HepG2 (cell line): Measurements from ENCODE around the gene ARL16. TPM values are rescaled to one million over a fixed set of nuclear protein-coding genes. Genes with fewer than 3 reads are reported as not detected.

Experiments used
- BRCA1 ChIP-seq: sonication (generic); formaldehyde crosslinking; IDR thresholded peaks from 2 replicates; pipeline ENCODE4 v1.4.0; 2020; ENCODE audit warnings: missing genetic modification reagents
- HCFC1 ChIP-seq: fragments of 150-350 bp; IDR thresholded peaks from 2 replicates; pipeline ENCODE4 v1.6.1; 2014; ENCODE audit warnings: low read depth, low read length
- ISL2 ChIP-seq: sonication (generic); formaldehyde crosslinking; IDR thresholded peaks from 2 replicates; pipeline ENCODE4 v1.5.0; 2020; ENCODE audit warnings: missing genetic modification reagents
- NFKB2 ChIP-seq: sonication (generic); formaldehyde crosslinking; IDR thresholded peaks from 2 replicates; pipeline ENCODE4 v1.4.0; 2020; ENCODE audit warnings: missing genetic modification reagents, borderline replicate concordance
- NFRKB ChIP-seq: fragments of 450-650 bp; IDR thresholded peaks from 2 replicates; pipeline ENCODE4 v1.6.1; 2017
- PHF5A ChIP-seq: IDR thresholded peaks from one replicate; pipeline ENCODE4 v1.6.1; 2018; ENCODE audit warnings: low read depth, missing genetic modification reagents; ENCODE audit not compliant: unreplicated experiment
- RELA ChIP-seq: sonication (generic); formaldehyde crosslinking; IDR thresholded peaks from 2 replicates; pipeline ENCODE4 v1.4.0; 2020; ENCODE audit warnings: missing genetic modification reagents
- ZMYM2 ChIP-seq: sonication (generic); formaldehyde crosslinking; IDR thresholded peaks from 2 replicates; pipeline ENCODE4 v1.8.0; 2022; ENCODE audit warnings: mild to moderate bottlenecking, missing genetic modification reagents
- ZNF205 ChIP-seq: IDR thresholded peaks from 2 replicates; pipeline ENCODE4 v1.6.1; 2018; ENCODE audit warnings: missing biosample characterization, missing genetic modification reagents
- ZNF224 ChIP-seq: sonication (generic); formaldehyde crosslinking; IDR thresholded peaks from 2 replicates; pipeline ENCODE4 v1.5.0; 2020; ENCODE audit warnings: mild to moderate bottlenecking, missing genetic modification reagents
- ZNF256 ChIP-seq: sonication (generic); formaldehyde crosslinking; conservative IDR thresholded peaks from 2 replicates; pipeline ENCODE4 v1.4.0; 2020; ENCODE audit warnings: missing genetic modification reagents
- ZNF292 ChIP-seq: sonication (generic); formaldehyde crosslinking; IDR thresholded peaks from 2 replicates; pipeline ENCODE4 v1.8.1; 2022; ENCODE audit warnings: mild to moderate bottlenecking, low read depth, missing genetic modification reagents, borderline replicate concordance
- ZNF383 ChIP-seq: sonication (generic); formaldehyde crosslinking; IDR thresholded peaks from 2 replicates; pipeline ENCODE4 v1.4.0; 2020; ENCODE audit warnings: missing genetic modification reagents, mild to moderate bottlenecking, borderline replicate concordance
- ZNF775 ChIP-seq: sonication (generic); formaldehyde crosslinking; IDR thresholded peaks from 2 replicates; pipeline ENCODE4 v1.4.0; 2020; ENCODE audit warnings: missing genetic modification reagents, mild to moderate bottlenecking, moderate library complexity, borderline replicate concordance
- ZNF777 ChIP-seq: sonication (generic); formaldehyde crosslinking; IDR thresholded peaks from 2 replicates; pipeline ENCODE4 v1.4.0; 2020; ENCODE audit warnings: missing genetic modification reagents
- ZNF782 ChIP-seq: sonication (generic); formaldehyde crosslinking; IDR thresholded peaks from 2 replicates; pipeline ENCODE4 v1.4.0; 2020; ENCODE audit warnings: missing genetic modification reagents, mild to moderate bottlenecking, borderline replicate concordance
- ZNF841 ChIP-seq: sonication (generic); formaldehyde crosslinking; IDR thresholded peaks from 2 replicates; pipeline ENCODE4 v1.8.1; 2023; ENCODE audit warnings: missing genetic modification reagents, borderline replicate concordance
- polyA plus RNA-seq, 8 experiments: library from polyadenylated mRNA; depleted of rRNA in 3 of 8; stranded (reverse) in 7 of 8; unstranded in 1 of 8; fragments of >200 nt; fragmentation: Illumina TruSeq in 4 of 8; extraction: Trizol in 4 of 8; gene quantifications; 2 replicates each; pipeline versions ENCODE4 v1.2.1 to v1.2.3, GENCODE V29; 2011 to 2016; ENCODE audit warnings: low read depth in 4 of 8, missing spikeins in 1 of 8, mixed read lengths in 1 of 8; ENCODE audit not compliant: insufficient read depth in 1 of 8
- total RNA-seq, 5 experiments: library from RNA; depleted of rRNA; stranded (reverse); fragments of >200 nt; fragmentation: Illumina TruSeq; extraction: Trizol; gene quantifications; 2 replicates each; pipeline ENCODE4 v1.2.3, GENCODE V29; 2016; ENCODE audit warnings: low read depth in 1 of 5
- TF ChIP-seq, protein P1 (sequence below), 2 experiments: sonication (generic) in 1 of 2; formaldehyde crosslinking in 1 of 2; IDR thresholded peaks; 2 replicates each; pipeline versions ENCODE4 v1.5.1 to v1.6.1; 2011 to 2020; ENCODE audit warnings: borderline replicate concordance in 1 of 2, low read depth in 1 of 2, low read length in 1 of 2, mild to moderate bottlenecking in 1 of 2, missing genetic modification reagents in 1 of 2, moderate library complexity in 1 of 2
- TF ChIP-seq, protein P2 (sequence below): IDR thresholded peaks from 2 replicates; pipeline ENCODE4 v1.6.1; 2016; ENCODE audit warnings: mild to moderate bottlenecking, missing biosample characterization, missing genetic modification reagents
- TF ChIP-seq, protein P3 (sequence below): sonication (generic); formaldehyde crosslinking; IDR thresholded peaks from 2 replicates; pipeline ENCODE4 v1.8.0; 2022; ENCODE audit warnings: missing genetic modification reagents, mild to moderate bottlenecking, inconsistent platforms, borderline replicate concordance
- TF ChIP-seq, protein P4 (sequence below): sonication (generic); formaldehyde crosslinking; IDR thresholded peaks from 2 replicates; pipeline ENCODE4 v1.4.0; 2020; ENCODE audit warnings: missing genetic modification reagents, mild to moderate bottlenecking, borderline replicate concordance

Gene ARL16
- total and polyA plus RNA-seq, 2 of the 13 experiments (the other 11 are each of a cell fraction or from before 2014, with no cell fraction given), result 20.8 to 30.8 TPM

DNA sequence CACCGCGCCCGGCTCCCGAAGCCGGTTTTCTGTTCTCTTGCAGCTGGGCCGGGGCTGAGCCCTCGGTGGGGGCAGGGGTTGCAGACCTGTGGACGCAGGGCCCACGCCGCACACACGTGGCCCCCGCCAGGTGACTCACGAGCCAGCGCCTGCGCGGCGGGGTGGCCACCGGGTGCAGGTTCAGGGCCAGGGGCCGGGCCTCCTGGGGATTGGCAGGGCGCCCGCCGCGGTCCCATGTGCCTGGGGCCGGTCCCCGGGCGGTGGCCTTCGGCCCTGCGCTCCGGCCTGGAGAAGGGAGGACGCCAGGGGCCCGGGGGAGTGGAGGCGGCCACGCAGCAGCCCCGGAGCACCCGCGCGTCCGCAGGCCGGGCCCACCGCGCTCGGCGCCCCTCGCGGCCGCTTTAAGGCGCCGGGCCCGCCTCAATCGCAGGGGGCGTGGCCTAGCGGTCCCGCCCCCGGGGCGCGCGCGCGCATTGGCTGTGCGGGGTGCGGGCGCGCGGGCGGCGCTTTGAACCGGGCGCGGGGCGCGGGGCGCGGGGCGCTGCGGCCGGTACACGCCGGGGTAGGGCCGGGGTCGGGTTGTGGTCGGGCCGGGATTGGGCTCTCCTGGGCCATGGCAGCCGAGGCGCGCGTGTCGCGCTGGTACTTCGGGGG lies 28.3 kb upstream of the ARL16 start, which contains the start of gene SLC25A10 (continued):
- TF ChIP-seq, protein P1, sequence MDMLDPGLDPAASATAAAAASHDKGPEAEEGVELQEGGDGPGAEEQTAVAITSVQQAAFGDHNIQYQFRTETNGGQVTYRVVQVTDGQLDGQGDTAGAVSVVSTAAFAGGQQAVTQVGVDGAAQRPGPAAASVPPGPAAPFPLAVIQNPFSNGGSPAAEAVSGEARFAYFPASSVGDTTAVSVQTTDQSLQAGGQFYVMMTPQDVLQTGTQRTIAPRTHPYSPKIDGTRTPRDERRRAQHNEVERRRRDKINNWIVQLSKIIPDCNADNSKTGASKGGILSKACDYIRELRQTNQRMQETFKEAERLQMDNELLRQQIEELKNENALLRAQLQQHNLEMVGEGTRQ (IDR thresholded peaks at IDR 0.05; ENCODE audit: low read depth, low read length), result peak; percentile 77
- TF ChIP-seq, protein P1 (CRISPR knock-in tag; IDR thresholded peaks at IDR 0.05; ENCODE audit: borderline replicate concordance), result peak; percentile 50; the same call in 1 of the 2 replicates
- TF ChIP-seq ZNF205 (CRISPR knock-in tag) (peak; percentile 93), RELA (CRISPR knock-in tag) (0 out of 2 replicates have a peak, but pooled peaks have one; percentile 84), NFKB2 (CRISPR knock-in tag) (peak; percentile 100), PHF5A (CRISPR knock-in tag) (no peak), ZNF383 (CRISPR knock-in tag) (no peak), ZMYM2 (CRISPR knock-in tag) (no peak), ZNF841 (CRISPR knock-in tag) (peak; percentile 97), ZNF782 (CRISPR knock-in tag) (peak; percentile 94), ZNF777 (CRISPR knock-in tag) (peak; percentile 78), ZNF292 (CRISPR knock-in tag) (peak; percentile 46; the same call in 1 of the 2 replicates), ISL2 (CRISPR knock-in tag) (peak; percentile 74; the same call in 1 of the 2 replicates), NFRKB (no peak), ZNF224 (peak; percentile 95), HCFC1 (no peak), BRCA1 (CRISPR knock-in tag) (peak; percentile 94), ZNF256 (CRISPR knock-in tag) (peak; percentile 97), ZNF775 (CRISPR knock-in tag) (peak; percentile 70; the same call in 1 of the 2 replicates)
- TF ChIP-seq, protein P2, sequence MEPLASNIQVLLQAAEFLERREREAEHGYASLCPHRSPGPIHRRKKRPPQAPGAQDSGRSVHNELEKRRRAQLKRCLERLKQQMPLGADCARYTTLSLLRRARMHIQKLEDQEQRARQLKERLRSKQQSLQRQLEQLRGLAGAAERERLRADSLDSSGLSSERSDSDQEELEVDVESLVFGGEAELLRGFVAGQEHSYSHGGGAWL (CRISPR knock-in tag), result peak; percentile 99
- TF ChIP-seq, protein P3, sequence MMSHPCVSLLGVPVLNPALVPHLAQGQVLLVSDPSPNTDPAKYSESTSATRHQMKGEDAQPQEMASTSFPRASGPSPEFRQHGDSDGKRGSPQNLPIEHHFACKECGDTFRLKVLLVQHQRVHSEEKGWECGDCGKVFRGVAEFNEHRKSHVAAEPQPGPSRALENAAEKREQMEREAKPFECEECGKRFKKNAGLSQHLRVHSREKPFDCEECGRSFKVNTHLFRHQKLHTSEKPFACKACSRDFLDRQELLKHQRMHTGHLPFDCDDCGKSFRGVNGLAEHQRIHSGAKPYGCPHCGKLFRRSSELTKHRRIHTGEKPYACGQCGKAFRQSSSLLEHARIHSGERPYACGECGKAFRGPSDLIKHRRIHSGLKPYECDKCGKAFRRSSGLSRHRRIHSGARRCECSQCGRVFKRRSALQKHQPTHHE (CRISPR knock-in tag), result peak; percentile 82
- TF ChIP-seq, protein P4, sequence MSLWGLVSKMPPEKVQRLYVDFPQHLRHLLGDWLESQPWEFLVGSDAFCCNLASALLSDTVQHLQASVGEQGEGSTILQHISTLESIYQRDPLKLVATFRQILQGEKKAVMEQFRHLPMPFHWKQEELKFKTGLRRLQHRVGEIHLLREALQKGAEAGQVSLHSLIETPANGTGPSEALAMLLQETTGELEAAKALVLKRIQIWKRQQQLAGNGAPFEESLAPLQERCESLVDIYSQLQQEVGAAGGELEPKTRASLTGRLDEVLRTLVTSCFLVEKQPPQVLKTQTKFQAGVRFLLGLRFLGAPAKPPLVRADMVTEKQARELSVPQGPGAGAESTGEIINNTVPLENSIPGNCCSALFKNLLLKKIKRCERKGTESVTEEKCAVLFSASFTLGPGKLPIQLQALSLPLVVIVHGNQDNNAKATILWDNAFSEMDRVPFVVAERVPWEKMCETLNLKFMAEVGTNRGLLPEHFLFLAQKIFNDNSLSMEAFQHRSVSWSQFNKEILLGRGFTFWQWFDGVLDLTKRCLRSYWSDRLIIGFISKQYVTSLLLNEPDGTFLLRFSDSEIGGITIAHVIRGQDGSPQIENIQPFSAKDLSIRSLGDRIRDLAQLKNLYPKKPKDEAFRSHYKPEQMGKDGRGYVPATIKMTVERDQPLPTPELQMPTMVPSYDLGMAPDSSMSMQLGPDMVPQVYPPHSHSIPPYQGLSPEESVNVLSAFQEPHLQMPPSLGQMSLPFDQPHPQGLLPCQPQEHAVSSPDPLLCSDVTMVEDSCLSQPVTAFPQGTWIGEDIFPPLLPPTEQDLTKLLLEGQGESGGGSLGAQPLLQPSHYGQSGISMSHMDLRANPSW (CRISPR knock-in tag), result peak; percentile 97
